GM21529 (cell line): ENCODE results near the gene GTSF1L.
A peak's percentile ranks its signal among the peaks of the same experiment; 100 is the strongest.
"Not testable (repeated sequence)": the region's sequence is repeated elsewhere in the genome, so short reads cannot be mapped to it uniquely, and the experiment has no call there.

Experiments
- ATAC-seq: cut with Tn5 transposase; IDR thresholded peaks from one replicate; pipeline ENCODE4 v1.9.1; 2021; ENCODE audit not compliant: unreplicated experiment

The GTSF1L gene

GRCh38 chr20:43726811-43727338 lies at the start of gene GTSF1L:
TSS of gene GTSF1L (minus strand) at chr20:43727002. CDS start at chr20:43726694, 308 bp downstream.
- ATAC-seq = no peak

- ATAC-seq = no peak
These were observed 48.0 kb upstream of the GTSF1L start for GRCh38 chr20:43774754-43775153.

- no peak for ATAC-seq
These were observed 44.8 kb upstream of the GTSF1L start for GRCh38 chr20:43771503-43772190.

GRCh38 chr20:43770342-43770741 lies 43.5 kb upstream of the GTSF1L start:
- no peak for ATAC-seq

GRCh38 chr20:43767686-43768474 lies 41.1 kb upstream of the GTSF1L start:
- no peak for ATAC-seq

GRCh38 chr20:43766917-43767316 lies 40.1 kb upstream of the GTSF1L start:
- no peak for ATAC-seq

GRCh38 chr20:43766385-43766784 lies 39.6 kb upstream of the GTSF1L start:
- no peak for ATAC-seq

- no peak for ATAC-seq
These were observed 39.1 kb upstream of the GTSF1L start for GRCh38 chr20:43765916-43766315.

- no peak for ATAC-seq
These were observed 36.1 kb upstream of the GTSF1L start for GRCh38 chr20:43762911-43763310.

- ATAC-seq = no peak
These were observed 34.9 kb upstream of the GTSF1L start for GRCh38 chr20:43761386-43762340.

GRCh38 chr20:43757888-43758287 lies 31.1 kb upstream of the GTSF1L start:
- ATAC-seq = not testable (repeated sequence)

GRCh38 chr20:43755851-43756250 lies 29.0 kb upstream of the GTSF1L start:
- ATAC-seq = no peak

- ATAC-seq = no peak
These were observed 28.6 kb upstream of the GTSF1L start for GRCh38 chr20:43755390-43755789.

- ATAC-seq = peak; percentile 58
These were observed 25.9 kb upstream of the GTSF1L start for GRCh38 chr20:43752561-43753301.

GRCh38 chr20:43752051-43752360 lies 25.2 kb upstream of the GTSF1L start:
- no peak for ATAC-seq

GRCh38 chr20:43751167-43752050 lies 24.6 kb upstream of the GTSF1L start:
- peak; percentile 70 for ATAC-seq

GRCh38 chr20:43750774-43751166 lies 24.0 kb upstream of the GTSF1L start:
- no peak for ATAC-seq

GRCh38 chr20:43749734-43750294 lies 23.0 kb upstream of the GTSF1L start:
- no peak for ATAC-seq

GRCh38 chr20:43748274-43748673 lies 21.5 kb upstream of the GTSF1L start:
- no peak for ATAC-seq
